GOT3 (cell line): ENCODE measurements around the gene FGF3.

Experiments used
- DNase-seq: peaks from one replicate; lab custom pipeline; 2025; ENCODE audit warnings: mixed read lengths; lab: John Stamatoyannopoulos, UW

The FGF3 gene

DNA sequence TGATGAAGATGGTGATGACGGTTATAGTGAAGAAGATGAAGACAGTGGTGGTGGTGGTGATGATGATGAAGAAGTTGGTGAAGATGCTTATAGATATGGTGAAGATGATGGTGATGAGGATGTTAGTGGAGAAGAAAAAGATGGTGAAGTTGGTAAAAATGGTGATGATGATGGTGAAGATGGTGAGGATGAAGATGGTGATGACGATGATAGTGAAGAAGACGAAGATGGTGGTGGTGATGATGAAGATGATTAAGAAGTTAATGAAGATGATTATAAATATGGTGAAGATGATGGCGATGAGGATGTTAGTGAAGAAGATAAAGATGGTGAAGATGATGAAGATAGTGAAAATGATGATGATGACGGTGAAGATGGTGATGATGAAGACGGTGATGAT is 25.2 kb upstream of the FGF3 start:
- no peak for DNase-seq

DNA sequence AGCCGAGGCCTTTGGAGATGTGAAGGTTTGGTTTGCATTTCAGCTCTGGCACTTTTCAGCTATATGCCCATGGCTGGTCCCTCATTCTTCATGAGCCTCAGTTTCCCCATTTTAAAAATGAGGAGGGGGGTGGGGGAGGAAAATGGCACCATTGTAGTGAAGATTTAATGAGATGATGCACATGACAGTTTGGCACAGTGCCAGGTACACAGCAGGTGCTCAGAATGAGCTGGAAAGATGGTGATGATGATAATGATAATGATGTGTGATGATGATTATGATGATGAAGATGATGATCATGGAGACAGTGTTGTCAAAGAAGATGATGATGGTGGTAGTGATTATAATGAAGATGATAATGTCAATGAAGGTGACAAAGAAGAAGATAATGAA is 24.3 kb upstream of the FGF3 start:
- no peak for DNase-seq

- DNase-seq = no peak
These were observed 23.7 kb upstream of the FGF3 start for GRCh38 chr11:69842746-69843528.

- no peak for DNase-seq
These were observed 22.9 kb upstream of the FGF3 start for GRCh38 chr11:69841859-69842698.

DNA sequence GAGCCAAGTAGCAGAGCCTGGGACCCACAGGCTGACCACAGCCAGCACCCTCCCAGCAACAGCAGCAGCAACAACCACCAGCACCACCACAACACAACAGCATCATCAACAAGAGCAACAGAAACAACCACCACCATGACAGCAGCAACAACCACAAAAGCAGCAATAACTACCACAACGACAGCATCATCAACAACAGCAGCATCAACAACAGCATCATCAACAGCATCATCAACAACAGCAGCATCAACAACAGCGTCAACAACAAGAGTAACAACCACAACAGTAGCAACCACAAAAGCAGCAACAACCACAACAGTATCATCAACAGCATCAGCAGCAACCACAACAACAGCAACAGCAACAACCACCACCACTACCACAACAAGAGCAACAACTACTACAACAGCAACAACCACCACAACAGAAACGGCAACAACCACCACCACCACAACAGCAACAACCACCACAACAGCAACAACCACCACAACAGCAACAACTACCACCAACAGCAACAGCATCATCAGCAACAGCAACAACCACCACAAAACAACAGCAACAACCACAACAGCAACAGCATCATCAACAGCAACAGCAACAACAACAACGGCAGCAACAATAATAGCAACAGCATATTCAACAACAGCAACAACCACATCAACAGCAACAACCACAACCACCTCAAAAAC is 22.1 kb upstream of the FGF3 start:
- DNase-seq = no peak

- DNase-seq = no peak
These were observed 21.4 kb upstream of the FGF3 start for GRCh38 chr11:69840371-69841169.

GRCh38 chr11:69839516-69839915 is 20.3 kb upstream of the FGF3 start:
- DNase-seq = no peak

- no peak for DNase-seq
These were observed 18.6 kb upstream of the FGF3 start for GRCh38 chr11:69837791-69838190.

DNA sequence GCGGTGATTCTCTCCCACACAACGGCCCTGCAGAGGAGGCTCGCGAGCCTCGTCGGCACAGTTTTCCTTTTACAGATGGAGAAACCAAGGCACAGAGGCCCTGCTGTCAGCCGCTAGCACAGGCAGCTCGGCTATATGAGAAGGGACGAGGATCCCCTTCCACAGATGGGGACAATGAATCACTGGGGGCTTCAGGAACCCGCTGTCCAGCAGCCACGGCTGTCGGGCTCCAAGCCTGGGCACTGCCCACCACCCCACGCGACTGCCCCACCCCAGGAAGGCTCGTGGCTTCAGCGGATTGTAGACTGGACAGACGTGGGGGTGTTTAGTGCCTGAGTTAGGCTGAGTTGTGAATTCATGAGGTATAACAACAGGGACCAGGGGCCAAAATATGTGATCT is 17.2 kb upstream of the FGF3 start:
- no peak for DNase-seq

DNA sequence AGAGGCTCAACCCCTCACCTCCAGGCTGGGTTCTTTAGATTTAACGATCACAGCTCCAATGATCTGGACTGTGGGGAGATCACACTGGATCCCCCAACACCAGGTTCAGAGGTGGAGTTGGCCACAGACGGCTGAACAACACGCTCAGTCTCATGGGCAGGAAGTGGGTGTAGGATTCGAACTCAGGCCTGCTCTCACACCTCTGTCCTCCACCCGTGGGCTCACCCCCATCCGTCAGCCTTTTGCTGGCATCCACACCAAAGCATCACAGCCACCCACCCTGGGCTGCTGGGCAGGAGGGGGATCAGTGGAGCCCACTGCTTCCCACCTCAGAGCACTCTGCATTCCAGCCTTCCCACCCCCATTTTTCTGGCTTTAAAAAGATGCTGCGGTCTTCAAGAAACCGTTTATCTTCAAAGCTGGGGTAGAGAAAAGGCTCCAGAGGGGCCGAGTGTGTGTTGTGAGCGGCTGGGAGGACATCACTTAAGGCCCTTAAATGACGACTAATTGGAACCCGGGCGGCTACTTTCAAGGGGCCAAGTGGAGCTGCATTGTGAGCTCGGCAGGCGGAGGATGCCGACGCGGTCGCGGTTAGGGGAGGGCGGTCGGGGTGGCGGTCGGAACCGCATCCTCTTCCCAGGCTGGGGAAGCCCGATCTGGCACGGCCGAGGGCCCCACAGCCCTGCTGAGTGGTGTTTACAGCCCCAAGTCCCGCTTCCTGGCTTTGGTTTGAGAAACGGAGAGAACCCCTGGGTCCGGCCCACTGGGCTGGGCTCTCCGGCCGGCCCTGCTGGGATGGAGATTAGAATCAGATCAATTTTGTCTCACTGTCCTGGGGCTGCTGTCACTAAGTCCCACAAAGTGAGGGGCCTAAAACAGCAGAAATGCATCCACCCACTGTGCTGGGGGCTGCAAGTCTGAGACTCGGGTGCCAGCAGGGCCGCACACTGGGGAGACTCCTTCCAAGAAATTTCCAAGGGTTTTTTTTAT is 15.9 kb upstream of the FGF3 start:
- no peak for DNase-seq

DNA sequence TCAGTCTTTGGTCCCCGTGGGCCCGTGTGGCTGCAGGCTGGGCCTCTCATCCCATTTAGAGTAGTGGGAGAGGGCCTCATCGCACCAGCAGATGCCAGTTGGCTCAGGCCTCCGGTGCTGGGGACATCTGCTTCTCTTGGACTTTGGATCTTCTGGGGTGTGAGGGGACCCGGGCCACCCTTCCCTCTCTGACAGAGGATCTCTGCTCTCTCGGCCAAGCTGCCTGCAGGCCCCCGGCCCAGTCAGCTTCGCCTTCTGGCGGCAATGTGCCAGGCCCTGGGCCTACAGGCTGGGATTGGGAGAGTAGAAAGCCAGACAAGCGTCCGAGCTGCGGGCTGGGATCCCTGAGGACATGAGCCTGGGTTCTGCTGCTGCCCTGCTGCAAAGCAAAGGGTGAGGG is 15.0 kb upstream of the FGF3 start:
- no peak for DNase-seq

DNA sequence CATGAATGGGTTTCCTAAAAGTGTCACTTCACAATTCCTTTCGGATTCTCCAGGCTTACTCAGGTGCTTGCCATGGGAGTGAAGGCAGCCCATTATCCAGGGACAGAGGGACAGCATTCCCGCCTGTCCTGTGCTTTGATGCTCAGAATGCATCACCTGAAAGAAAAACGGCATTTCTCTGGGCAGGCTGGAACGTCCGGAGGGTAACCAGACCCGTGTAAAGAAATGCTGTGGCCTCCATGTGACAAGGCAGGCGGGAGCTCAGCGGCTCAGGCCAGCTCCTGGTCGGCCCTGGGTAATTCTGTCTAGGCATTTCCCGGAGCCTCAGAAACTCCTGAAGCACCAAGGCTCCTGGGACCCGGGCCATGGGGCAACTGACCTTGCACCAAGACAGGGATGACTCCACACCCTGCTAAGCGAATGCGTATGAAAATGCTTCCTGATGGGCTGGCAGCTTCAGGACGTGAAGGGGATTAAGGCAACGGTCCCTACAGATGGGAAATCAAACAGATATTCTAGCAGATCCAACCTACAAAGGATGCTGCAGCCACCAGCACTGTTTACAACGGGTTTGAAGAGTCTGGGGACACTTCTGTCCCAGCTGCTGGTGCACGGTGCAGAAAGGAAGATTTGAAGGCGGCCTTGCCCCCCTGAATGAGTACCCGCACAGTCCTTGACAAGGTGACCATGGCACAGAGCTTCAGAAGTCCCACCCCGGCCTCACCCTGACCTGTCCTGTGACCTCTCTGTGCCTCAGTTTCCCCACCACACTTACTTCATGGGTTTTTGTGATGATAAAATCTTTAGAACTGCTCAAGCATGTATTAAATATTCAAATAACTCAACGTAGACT is 13.6 kb upstream of the FGF3 start:
- no peak for DNase-seq

- DNase-seq = no peak
These were observed 12.8 kb upstream of the FGF3 start for GRCh38 chr11:69831985-69832384.

- no peak for DNase-seq
These were observed 10.9 kb upstream of the FGF3 start for GRCh38 chr11:69830086-69830485.

- no peak for DNase-seq
These were observed 9.7 kb upstream of the FGF3 start for GRCh38 chr11:69828971-69829344.

GRCh38 chr11:69828276-69828970 is 9.2 kb upstream of the FGF3 start:
- DNase-seq = no peak

DNA sequence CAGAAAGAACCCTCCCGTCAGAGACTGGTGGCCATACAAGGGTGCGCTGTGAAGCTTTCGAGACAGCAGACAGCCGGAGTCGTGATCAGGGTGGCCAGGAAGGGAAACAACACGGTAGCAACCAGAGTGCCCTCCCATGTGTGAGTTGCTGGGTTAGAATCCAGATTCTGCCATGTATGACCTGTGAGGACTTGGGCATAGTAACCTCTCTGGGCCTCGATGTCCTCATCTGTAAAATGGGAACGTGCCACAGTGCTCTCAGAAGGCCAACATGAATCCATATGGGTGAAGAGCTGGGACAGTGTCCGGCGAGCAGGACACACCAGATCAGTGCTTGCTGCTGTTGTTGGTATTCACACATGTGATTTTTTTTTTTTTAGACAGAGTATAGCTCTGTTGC is 7.6 kb upstream of the FGF3 start:
- DNase-seq = no peak

- no peak for DNase-seq
These were observed 6.7 kb upstream of the FGF3 start for GRCh38 chr11:69825941-69826340.
